H1 (cell line): Measurements from ENCODE around the gene KRTAP4-9. TPM values are rescaled to one million over a fixed set of nuclear protein-coding genes. Genes with fewer than 3 reads are reported as not detected.

ENCODE experiments used
- CREB1 ChIP-seq: IDR thresholded peaks from 2 replicates; pipeline ENCODE4 v1.6.1; 2012; ENCODE audit warnings: inconsistent platforms
- EZH2 ChIP-seq: fragments of 200-600 bp; sonication (generic); IDR thresholded peaks from 2 replicates; pipeline ENCODE4 v1.7.1; 2012; ENCODE audit warnings: low read depth, mild to moderate bottlenecking, moderate library complexity, low read length, inconsistent platforms; ENCODE audit not compliant: severe bottlenecking
- GTF2F1 ChIP-seq: IDR thresholded peaks from 2 replicates; pipeline ENCODE4 v1.6.1; 2012; ENCODE audit warnings: low read depth, low read length, improper control_type of control experiment, borderline replicate concordance
- PHF8 ChIP-seq: fragments of 200-600 bp; sonication (generic); conservative IDR thresholded peaks from 2 replicates; pipeline ENCODE4 v1.7.1; 2012; ENCODE audit warnings: low read depth, mild to moderate bottlenecking, inconsistent platforms, low read length, moderate library complexity
- RNF2 ChIP-seq: fragments of 200-900, 300-1000 bp; sonication (generic); IDR thresholded peaks from 2 replicates; pipeline ENCODE4 v1.7.1; 2016; ENCODE audit warnings: borderline replicate concordance, low read depth, mild to moderate bottlenecking, antibody characterized with exemption, low read length; ENCODE audit not compliant: poor library complexity, severe bottlenecking; ENCODE audit errors: missing control alignments
- SIN3A ChIP-seq, 2 experiments: IDR thresholded peaks in 1 of 2; conservative IDR thresholded peaks in 1 of 2; 2 replicates each; pipeline ENCODE4 v1.6.1; 2011 to 2012; ENCODE audit warnings: low read length in 2 of 2, improper control_type of control experiment in 1 of 2, low read depth in 1 of 2, mild to moderate bottlenecking in 1 of 2
- SP2 ChIP-seq: IDR thresholded peaks from 2 replicates; pipeline ENCODE4 v1.6.1; 2012; ENCODE audit warnings: mild to moderate bottlenecking, low read length, inconsistent platforms
- SP4 ChIP-seq: IDR thresholded peaks from 2 replicates; pipeline ENCODE4 v1.6.1; 2012; ENCODE audit warnings: low read length, inconsistent platforms
- TCF12 ChIP-seq: IDR thresholded peaks from 2 replicates; pipeline ENCODE4 v1.6.1; 2011; ENCODE audit warnings: low read depth, mild to moderate bottlenecking, low read length
- polyA plus RNA-seq, 7 experiments: library from polyadenylated mRNA; depleted of rRNA in 3 of 7; stranded (reverse) in 5 of 7; unstranded in 2 of 7; fragments of >200 nt in 5 of 7; fragments of 200-250 nt in 2 of 7; gene quantifications; 1 replicate in 5 of 7; 2 replicates in 1 of 7; 4 replicates in 1 of 7; pipeline versions ENCODE4 v1.2.1 to v1.2.3, GENCODE V29; 2011 to 2013; ENCODE audit warnings: missing spikeins in 2 of 7, mixed read lengths in 2 of 7
- total RNA-seq: library from RNA; stranded (reverse); fragmentation: NEBNext Ultra II Directional; extraction: Animal tissue kit (Norgen Biotek cat#: 25700); gene quantifications from 2 replicates; pipeline ENCODE4 v1.2.1, GENCODE V29; 2021
- TF ChIP-seq, protein P1 (sequence below): fragments of 300-600 bp; sonication (generic); IDR thresholded peaks from 2 replicates; pipeline ENCODE4 v1.7.1; 2012; ENCODE audit warnings: low read length, moderate library complexity, mild to moderate bottlenecking, inconsistent platforms; ENCODE audit not compliant: insufficient replicate concordance

The KRTAP4-9 gene
- total and polyA plus RNA-seq, 2 of the 8 experiments (the other 6 are each of a cell fraction or from before 2014, with no cell fraction given), result not detected

DNA sequence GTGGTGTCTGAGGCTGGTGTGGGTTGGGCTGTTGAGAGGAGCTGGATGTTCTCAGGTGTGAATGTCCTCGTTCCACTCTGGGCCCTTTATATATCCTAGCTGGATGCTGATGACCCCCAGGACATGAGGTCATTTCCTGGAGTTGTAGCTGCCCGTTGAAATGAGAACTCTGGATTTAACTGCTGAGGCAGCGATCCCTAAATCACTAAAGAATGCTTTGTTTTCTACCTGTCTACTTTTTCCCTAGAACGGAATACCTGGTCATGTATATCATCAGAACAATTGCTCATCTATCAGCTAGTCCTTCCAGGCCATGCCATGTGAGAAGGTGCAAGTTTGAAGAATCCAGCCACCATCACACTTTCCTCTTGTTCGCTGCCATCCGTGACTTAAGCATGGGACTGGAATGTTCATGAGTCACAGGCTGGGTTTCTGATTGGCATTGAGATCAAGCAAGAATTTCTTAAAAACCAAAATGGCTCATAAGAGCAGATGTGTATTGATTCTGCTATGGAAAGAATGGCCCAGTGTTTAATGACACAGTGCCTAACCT lies 45.1 kb upstream of the KRTAP4-9 start, which contains the start of gene KRTAP2-3 (continued):
- TF ChIP-seq, protein P1, sequence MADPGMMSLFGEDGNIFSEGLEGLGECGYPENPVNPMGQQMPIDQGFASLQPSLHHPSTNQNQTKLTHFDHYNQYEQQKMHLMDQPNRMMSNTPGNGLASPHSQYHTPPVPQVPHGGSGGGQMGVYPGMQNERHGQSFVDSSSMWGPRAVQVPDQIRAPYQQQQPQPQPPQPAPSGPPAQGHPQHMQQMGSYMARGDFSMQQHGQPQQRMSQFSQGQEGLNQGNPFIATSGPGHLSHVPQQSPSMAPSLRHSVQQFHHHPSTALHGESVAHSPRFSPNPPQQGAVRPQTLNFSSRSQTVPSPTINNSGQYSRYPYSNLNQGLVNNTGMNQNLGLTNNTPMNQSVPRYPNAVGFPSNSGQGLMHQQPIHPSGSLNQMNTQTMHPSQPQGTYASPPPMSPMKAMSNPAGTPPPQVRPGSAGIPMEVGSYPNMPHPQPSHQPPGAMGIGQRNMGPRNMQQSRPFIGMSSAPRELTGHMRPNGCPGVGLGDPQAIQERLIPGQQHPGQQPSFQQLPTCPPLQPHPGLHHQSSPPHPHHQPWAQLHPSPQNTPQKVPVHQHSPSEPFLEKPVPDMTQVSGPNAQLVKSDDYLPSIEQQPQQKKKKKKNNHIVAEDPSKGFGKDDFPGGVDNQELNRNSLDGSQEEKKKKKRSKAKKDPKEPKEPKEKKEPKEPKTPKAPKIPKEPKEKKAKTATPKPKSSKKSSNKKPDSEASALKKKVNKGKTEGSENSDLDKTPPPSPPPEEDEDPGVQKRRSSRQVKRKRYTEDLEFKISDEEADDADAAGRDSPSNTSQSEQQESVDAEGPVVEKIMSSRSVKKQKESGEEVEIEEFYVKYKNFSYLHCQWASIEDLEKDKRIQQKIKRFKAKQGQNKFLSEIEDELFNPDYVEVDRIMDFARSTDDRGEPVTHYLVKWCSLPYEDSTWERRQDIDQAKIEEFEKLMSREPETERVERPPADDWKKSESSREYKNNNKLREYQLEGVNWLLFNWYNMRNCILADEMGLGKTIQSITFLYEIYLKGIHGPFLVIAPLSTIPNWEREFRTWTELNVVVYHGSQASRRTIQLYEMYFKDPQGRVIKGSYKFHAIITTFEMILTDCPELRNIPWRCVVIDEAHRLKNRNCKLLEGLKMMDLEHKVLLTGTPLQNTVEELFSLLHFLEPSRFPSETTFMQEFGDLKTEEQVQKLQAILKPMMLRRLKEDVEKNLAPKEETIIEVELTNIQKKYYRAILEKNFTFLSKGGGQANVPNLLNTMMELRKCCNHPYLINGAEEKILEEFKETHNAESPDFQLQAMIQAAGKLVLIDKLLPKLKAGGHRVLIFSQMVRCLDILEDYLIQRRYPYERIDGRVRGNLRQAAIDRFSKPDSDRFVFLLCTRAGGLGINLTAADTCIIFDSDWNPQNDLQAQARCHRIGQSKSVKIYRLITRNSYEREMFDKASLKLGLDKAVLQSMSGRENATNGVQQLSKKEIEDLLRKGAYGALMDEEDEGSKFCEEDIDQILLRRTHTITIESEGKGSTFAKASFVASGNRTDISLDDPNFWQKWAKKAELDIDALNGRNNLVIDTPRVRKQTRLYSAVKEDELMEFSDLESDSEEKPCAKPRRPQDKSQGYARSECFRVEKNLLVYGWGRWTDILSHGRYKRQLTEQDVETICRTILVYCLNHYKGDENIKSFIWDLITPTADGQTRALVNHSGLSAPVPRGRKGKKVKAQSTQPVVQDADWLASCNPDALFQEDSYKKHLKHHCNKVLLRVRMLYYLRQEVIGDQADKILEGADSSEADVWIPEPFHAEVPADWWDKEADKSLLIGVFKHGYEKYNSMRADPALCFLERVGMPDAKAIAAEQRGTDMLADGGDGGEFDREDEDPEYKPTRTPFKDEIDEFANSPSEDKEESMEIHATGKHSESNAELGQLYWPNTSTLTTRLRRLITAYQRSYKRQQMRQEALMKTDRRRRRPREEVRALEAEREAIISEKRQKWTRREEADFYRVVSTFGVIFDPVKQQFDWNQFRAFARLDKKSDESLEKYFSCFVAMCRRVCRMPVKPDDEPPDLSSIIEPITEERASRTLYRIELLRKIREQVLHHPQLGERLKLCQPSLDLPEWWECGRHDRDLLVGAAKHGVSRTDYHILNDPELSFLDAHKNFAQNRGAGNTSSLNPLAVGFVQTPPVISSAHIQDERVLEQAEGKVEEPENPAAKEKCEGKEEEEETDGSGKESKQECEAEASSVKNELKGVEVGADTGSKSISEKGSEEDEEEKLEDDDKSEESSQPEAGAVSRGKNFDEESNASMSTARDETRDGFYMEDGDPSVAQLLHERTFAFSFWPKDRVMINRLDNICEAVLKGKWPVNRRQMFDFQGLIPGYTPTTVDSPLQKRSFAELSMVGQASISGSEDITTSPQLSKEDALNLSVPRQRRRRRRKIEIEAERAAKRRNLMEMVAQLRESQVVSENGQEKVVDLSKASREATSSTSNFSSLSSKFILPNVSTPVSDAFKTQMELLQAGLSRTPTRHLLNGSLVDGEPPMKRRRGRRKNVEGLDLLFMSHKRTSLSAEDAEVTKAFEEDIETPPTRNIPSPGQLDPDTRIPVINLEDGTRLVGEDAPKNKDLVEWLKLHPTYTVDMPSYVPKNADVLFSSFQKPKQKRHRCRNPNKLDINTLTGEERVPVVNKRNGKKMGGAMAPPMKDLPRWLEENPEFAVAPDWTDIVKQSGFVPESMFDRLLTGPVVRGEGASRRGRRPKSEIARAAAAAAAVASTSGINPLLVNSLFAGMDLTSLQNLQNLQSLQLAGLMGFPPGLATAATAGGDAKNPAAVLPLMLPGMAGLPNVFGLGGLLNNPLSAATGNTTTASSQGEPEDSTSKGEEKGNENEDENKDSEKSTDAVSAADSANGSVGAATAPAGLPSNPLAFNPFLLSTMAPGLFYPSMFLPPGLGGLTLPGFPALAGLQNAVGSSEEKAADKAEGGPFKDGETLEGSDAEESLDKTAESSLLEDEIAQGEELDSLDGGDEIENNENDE, result no peak
- no peak for TF ChIP-seq EZH2
- TF ChIP-seq SIN3A (conservative IDR thresholded peaks at IDR 0.05 in 1 of 2, IDR thresholded peaks at IDR 0.05 in 1 of 2; ENCODE audit: low read depth in 1 of 2, low read length in 2 of 2), result no peak
- TF ChIP-seq GTF2F1, result no peak
- TF ChIP-seq SP2, result no peak
- TF ChIP-seq CREB1, result no peak
- no peak for TF ChIP-seq SP4
- TF ChIP-seq PHF8, result no peak
- TF ChIP-seq TCF12, result no peak
- TF ChIP-seq RNF2, result no peak
